Ovary (tissue), 3 donors: ENCODE results near the gene KIF6.

Experiments
- EP300 ChIP-seq: sonication (generic); formaldehyde crosslinking; IDR thresholded peaks from one replicate; pipeline ENCODE4 v1.6.1; 2017; ENCODE audit warnings: antibody characterized with exemption
- POLR2A ChIP-seq: fragments of 450-650 bp; IDR thresholded peaks from one replicate; pipeline ENCODE4 v1.6.1; 2017; ENCODE audit warnings: antibody characterized with exemption, mild to moderate bottlenecking, moderate library complexity
- TF ChIP-seq, protein P1 (sequence below), 3 donors: fragments of 450-650 bp in 2 of 3; fragments of 200-600 bp in 1 of 3; IDR thresholded peaks; one replicate each; pipeline versions ENCODE4 v1.5.1 to v1.8.0; 2016 to 2022; ENCODE audit warnings: antibody characterized with exemption in 3 of 3, mild to moderate bottlenecking in 1 of 3
- donor health status: DM: no; HTN: no; CAD: no.

- TF ChIP-seq, protein P1, sequence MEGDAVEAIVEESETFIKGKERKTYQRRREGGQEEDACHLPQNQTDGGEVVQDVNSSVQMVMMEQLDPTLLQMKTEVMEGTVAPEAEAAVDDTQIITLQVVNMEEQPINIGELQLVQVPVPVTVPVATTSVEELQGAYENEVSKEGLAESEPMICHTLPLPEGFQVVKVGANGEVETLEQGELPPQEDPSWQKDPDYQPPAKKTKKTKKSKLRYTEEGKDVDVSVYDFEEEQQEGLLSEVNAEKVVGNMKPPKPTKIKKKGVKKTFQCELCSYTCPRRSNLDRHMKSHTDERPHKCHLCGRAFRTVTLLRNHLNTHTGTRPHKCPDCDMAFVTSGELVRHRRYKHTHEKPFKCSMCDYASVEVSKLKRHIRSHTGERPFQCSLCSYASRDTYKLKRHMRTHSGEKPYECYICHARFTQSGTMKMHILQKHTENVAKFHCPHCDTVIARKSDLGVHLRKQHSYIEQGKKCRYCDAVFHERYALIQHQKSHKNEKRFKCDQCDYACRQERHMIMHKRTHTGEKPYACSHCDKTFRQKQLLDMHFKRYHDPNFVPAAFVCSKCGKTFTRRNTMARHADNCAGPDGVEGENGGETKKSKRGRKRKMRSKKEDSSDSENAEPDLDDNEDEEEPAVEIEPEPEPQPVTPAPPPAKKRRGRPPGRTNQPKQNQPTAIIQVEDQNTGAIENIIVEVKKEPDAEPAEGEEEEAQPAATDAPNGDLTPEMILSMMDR (IDR thresholded peaks at IDR 0.05): no peak
- TF ChIP-seq POLR2A (no peak), EP300 (no peak)
These were observed 61.0 kb downstream of the KIF6 start for GRCh38 chr6:39664173-39664572.
